GM23338 (cell line): ENCODE measurements around the gene MFSD6L.

Experiments used
- CTCF ChIP-seq, 2 experiments: fragments of 200-600 bp in 1 of 2; sonication (generic) in 1 of 2; conservative IDR thresholded peaks; 2 replicates each; pipeline versions ENCODE4 v1.5.1 to v1.6.1; 2016 to 2017; ENCODE audit warnings: antibody characterized with exemption in 2 of 2, low read depth in 2 of 2, mild to moderate bottlenecking in 2 of 2, moderate library complexity in 1 of 2
- EZH2 ChIP-seq: fragments of 200-600 bp; sonication (generic); IDR thresholded peaks from one replicate; pipeline ENCODE4 v1.8.0; 2017; ENCODE audit warnings: antibody characterized with exemption, mild to moderate bottlenecking, low read depth; ENCODE audit not compliant: unreplicated experiment
- EZH2phosphoT487 ChIP-seq: fragments of 200-600 bp; sonication (generic); IDR thresholded peaks from one replicate; pipeline ENCODE4 v1.8.1; 2018; ENCODE audit warnings: antibody characterized with exemption; ENCODE audit not compliant: unreplicated experiment
- JUNB ChIP-seq: IDR thresholded peaks from one replicate; pipeline ENCODE4 v1.6.1; 2016; ENCODE audit warnings: antibody characterized with exemption; ENCODE audit not compliant: unreplicated experiment
- NANOG ChIP-seq: IDR thresholded peaks from 2 replicates; pipeline ENCODE4 v1.6.1; 2016; ENCODE audit warnings: antibody characterized with exemption, borderline replicate concordance
- POLR2AphosphoS5 ChIP-seq: IDR thresholded peaks from 2 replicates; pipeline ENCODE4 v1.6.1; 2016; ENCODE audit warnings: antibody characterized with exemption, low read depth
- STAT1 ChIP-seq: IDR thresholded peaks from one replicate; pipeline ENCODE4 v1.6.1; 2016; ENCODE audit warnings: antibody characterized with exemption; ENCODE audit not compliant: unreplicated experiment
- ZNF331 ChIP-seq: fragments of 250-450 bp; sonication (Bioruptor Pico); IDR thresholded peaks from 2 replicates; pipeline ENCODE4 v1.5.0; 2020; ENCODE audit warnings: low read depth, mild to moderate bottlenecking, moderate library complexity
- TF ChIP-seq, protein P1 (sequence below): IDR thresholded peaks from one replicate; pipeline ENCODE4 v1.6.1; 2018; ENCODE audit warnings: antibody characterized with exemption; ENCODE audit not compliant: unreplicated experiment
- TF ChIP-seq, protein P2 (sequence below): IDR thresholded peaks from 2 replicates; pipeline ENCODE4 v1.6.1; 2016; ENCODE audit warnings: antibody characterized with exemption

DNA sequence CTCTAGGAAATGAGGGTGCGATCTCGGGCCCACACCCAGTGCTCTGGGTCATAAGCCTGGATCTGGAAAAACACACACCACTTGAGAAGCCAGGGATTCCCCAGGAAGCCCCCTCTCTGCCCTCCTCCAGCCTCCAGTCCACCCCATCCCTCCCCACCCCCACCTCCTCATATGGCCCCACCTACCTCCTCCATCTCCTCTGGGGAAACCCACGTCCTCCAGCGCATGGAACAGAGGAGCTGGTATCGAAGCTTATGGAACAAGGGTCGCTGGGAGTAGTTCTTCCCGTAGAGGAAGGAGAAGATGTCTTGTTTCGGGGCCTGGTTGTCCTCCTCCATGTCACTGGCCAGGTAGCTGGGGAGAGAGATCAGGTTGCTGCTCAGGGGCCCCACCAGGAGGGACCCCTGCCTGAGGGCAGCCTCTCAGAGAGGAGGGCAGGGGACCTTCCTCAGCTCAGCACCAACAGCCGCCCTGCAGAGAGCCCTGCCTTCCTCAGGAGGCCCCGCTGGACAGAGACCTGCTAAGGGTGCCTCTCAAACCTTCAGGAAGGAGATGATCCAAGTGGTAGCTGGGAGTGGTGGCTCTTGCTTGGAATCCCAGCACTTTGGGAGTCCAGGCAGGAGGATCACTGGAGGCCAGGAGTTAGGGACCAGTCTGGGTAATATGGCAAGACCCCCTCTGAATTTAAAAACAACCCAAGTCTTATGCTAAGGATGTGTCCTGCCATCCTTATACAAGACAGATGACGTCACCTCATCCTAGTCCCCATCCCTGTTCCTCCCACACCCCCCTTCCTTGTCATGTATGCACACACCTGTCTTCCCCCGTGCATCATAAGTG, 45.8 kb downstream of the MFSD6L start:
- TF ChIP-seq POLR2AphosphoS5 (no peak), CTCF (conservative IDR thresholded peaks at IDR 0.05; ENCODE audit: low read depth in 2 of 2) (no peak), EZH2 (no peak), STAT1 (no peak), EZH2phosphoT487 (no peak), ZNF331 (CRISPR knock-in tag) (no peak), NANOG (no peak), JUNB (no peak)
- TF ChIP-seq, protein P1, sequence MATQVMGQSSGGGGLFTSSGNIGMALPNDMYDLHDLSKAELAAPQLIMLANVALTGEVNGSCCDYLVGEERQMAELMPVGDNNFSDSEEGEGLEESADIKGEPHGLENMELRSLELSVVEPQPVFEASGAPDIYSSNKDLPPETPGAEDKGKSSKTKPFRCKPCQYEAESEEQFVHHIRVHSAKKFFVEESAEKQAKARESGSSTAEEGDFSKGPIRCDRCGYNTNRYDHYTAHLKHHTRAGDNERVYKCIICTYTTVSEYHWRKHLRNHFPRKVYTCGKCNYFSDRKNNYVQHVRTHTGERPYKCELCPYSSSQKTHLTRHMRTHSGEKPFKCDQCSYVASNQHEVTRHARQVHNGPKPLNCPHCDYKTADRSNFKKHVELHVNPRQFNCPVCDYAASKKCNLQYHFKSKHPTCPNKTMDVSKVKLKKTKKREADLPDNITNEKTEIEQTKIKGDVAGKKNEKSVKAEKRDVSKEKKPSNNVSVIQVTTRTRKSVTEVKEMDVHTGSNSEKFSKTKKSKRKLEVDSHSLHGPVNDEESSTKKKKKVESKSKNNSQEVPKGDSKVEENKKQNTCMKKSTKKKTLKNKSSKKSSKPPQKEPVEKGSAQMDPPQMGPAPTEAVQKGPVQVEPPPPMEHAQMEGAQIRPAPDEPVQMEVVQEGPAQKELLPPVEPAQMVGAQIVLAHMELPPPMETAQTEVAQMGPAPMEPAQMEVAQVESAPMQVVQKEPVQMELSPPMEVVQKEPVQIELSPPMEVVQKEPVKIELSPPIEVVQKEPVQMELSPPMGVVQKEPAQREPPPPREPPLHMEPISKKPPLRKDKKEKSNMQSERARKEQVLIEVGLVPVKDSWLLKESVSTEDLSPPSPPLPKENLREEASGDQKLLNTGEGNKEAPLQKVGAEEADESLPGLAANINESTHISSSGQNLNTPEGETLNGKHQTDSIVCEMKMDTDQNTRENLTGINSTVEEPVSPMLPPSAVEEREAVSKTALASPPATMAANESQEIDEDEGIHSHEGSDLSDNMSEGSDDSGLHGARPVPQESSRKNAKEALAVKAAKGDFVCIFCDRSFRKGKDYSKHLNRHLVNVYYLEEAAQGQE: no peak
- TF ChIP-seq, protein P2, sequence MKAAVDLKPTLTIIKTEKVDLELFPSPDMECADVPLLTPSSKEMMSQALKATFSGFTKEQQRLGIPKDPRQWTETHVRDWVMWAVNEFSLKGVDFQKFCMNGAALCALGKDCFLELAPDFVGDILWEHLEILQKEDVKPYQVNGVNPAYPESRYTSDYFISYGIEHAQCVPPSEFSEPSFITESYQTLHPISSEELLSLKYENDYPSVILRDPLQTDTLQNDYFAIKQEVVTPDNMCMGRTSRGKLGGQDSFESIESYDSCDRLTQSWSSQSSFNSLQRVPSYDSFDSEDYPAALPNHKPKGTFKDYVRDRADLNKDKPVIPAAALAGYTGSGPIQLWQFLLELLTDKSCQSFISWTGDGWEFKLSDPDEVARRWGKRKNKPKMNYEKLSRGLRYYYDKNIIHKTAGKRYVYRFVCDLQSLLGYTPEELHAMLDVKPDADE: no peak
